ENCODE results near the gene MRPL49.

MRPL49 gene

DNA sequence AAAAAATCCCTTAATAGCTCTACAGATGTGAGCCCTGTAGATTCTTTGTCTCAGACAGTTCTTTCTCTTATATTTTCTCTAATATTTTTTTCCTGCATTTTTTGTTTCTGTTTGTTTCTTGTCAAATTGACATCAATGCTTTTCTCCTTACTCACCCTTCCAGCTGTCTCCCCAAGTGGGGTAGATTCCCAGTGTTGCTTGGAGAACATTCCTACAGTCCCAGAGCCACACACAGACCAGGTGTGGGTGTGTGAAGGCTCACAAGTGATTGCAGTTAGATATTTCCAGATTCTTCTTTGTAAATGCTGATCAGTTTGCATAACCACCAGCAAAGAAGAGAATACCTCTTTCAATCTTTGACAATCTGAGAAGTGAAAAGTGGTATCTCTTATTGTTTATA is 18.6 kb upstream of the MRPL49 start:
- no peak for DNase-seq

DNA sequence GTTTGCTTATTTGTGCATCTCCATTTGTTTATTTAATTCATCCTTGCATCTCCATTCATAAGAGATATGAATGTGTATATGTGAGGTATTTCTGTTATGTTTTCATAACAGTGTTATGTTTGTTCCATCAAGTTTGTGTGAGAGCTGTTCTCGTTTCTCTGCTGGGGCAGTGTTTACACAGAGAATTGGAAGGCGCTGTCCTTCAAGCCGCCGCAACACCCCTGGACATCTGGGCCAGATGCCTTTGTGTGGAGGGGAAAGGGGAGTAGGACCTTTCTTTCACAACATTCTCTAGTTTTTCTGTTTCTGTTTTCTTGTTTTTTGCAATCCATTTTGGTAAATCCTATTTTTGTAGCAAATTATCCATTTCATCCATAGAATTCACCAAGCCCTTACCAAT is 17.5 kb upstream of the MRPL49 start:
- no peak for DNase-seq

DNA sequence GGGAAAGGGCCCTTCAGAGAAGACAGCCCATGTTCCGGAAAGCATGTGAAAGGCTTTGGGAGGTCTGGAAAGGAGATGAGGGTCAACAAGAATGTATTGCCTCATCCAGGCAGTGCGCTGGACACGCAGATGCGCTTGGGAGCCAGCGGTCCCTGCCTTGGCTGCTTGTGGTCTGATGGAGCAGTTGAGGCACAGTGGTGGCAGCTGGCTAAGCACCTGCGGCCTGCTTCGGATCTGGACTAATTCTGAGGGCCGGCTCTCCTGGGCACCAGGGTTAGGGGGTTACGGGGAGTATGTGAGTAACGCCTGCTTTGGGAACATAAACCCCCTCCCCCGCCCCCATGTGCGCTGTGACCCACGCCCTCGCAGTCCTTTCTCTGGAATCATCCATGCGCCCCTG is 15.0 kb upstream of the MRPL49 start:
- DNase-seq: no peak

DNA sequence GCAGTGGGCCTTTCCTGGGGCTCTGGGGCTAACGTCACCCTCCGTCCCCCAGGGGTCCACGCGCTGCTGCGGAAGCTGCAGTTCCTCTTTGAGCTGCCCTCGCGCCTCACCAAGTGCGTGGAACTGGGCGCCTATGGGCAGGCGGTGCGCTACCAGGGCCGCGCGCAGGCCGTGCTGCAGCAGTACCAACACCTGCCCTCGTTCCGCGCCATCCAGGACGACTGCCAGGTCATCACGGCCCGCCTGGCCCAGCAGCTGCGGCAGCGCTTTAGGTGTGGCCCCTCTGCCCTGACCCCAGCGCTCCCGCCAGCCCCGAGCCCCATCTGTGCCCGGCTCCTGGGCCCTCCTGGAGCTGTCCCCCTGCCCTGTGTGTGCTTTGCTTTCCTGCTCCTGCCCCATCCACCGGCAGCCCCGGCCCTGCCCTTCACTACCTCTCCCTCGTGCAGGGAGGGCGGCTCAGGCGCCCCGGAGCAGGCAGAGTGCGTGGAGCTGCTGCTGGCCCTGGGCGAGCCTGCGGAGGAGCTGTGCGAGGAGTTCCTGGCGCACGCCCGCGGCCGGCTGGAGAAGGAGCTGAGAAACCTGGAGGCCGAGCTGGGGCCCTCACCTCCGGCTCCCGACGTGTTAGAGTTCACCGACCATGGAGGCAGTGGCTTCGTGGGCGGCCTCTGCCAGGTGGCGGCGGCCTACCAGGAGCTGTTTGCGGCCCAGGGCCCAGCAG is 14.2 kb upstream of the MRPL49 start:
- no peak for DNase-seq

DNA sequence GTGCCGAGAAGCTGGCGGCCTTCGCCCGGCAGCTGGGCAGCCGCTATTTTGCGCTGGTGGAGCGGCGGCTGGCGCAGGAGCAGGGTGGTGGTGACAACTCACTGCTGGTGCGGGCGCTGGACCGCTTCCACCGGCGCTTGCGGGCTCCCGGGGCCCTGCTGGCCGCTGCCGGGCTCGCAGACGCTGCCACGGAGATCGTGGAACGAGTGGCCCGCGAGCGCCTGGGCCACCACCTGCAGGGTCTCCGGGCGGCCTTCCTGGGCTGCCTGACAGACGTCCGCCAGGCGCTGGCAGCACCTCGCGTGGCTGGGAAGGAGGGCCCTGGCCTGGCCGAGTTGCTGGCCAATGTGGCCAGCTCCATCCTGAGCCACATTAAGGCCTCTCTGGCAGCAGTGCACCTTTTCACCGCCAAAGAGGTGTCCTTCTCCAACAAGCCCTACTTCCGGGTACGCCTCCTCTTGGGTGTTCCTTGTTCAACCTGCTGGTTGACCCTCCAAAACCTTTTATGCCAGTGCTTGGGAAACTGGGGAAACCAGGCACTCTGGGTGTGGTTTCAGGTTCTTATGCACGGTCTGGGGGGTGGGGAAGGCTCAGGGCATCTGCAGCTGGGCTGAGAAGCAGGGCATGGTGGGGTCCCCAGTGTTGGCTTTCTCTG is 13.5 kb upstream of the MRPL49 start:
- no peak for DNase-seq

DNA sequence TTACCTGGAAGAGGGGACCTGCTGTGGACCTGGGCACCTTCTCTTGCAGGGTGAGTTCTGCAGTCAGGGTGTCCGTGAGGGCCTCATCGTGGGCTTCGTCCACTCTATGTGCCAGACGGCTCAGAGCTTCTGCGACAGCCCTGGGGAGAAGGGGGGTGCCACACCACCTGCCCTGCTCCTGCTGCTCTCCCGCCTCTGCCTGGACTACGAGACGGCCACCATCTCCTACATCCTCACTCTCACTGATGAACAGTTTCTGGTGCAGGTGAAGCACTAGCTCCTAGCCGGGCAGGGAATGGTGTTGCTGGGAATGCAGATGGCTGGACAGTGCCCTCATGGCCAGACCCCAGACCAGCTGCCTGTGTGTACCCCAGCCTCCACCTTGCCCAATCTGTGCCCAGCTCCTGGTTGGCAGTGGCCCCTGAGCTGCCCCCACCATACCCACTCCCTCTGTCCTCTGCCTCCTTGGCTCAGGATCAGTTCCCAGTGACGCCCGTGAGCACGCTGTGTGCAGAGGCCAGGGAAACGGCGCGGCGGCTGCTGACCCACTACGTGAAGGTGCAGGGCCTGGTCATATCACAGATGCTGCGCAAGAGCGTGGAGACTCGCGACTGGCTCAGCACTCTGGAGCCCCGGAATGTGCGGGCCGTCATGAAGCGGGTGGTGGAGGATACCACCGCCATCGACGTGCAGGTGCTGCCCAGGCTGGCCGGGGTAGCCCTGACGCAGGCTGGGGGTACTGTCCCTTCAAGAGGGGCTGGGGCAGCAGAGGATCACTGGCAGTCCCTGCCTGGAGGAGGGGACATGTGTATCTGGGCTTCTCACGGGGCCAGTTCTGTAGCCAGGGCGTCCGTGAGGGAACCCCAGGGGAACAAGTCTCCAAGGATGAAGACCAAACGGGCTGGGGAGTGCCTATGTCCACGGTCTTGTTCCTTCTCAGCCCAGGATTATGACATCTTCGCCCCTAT is 12.6 kb upstream of the MRPL49 start:
- DNase-seq: no peak

DNA sequence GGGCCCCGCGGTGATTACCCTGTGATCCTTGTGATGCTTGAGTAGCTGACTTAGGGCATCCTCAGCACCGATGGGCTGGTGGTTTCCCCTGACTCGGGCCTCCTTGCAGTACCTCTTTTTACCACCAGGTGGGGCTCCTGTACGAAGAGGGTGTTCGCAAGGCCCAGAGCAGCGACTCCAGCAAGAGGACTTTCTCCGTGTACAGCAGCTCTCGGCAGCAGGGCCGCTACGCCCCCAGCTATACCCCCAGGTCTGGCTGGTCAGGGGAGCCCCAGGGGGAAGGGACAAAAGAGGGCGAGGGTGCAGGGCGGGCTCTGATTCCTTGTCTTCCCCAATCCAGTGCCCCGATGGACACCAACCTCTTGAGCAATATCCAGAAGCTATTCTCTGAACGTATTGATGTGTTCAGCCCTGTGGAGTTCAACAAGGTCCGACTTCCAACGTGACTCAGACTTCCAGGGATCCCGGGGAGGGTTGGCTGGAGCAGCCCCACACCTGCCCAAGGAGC is 11.7 kb upstream of the MRPL49 start:
- peak; percentile 82 to 89 for DNase-seq

DNA sequence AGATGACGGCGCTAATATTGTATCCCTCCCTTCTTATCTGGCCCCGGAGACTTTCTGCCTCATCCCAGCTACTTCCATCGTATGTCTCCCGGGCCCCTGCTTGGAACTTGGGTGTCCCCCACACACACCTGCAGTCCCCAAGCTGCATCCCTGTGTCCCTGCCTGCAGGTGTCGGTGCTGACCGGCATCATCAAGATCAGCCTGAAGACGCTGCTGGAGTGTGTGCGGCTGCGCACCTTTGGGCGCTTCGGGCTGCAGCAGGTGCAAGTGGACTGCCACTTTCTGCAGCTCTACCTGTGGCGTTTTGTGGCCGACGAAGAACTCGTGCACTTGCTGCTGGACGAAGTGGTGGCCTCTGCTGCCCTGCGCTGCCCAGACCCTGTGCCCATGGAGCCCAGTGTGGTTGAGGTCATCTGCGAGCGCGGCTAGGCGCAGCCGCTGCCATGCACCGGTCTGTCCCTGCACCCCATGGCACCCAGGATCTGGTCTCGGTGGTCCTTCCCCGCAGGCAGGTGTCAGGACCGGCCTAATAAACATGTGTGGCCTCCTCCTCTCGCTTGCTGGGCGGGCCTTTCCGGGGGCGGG is 10.9 kb upstream of the MRPL49 start:
- DNase-seq: no peak

DNA sequence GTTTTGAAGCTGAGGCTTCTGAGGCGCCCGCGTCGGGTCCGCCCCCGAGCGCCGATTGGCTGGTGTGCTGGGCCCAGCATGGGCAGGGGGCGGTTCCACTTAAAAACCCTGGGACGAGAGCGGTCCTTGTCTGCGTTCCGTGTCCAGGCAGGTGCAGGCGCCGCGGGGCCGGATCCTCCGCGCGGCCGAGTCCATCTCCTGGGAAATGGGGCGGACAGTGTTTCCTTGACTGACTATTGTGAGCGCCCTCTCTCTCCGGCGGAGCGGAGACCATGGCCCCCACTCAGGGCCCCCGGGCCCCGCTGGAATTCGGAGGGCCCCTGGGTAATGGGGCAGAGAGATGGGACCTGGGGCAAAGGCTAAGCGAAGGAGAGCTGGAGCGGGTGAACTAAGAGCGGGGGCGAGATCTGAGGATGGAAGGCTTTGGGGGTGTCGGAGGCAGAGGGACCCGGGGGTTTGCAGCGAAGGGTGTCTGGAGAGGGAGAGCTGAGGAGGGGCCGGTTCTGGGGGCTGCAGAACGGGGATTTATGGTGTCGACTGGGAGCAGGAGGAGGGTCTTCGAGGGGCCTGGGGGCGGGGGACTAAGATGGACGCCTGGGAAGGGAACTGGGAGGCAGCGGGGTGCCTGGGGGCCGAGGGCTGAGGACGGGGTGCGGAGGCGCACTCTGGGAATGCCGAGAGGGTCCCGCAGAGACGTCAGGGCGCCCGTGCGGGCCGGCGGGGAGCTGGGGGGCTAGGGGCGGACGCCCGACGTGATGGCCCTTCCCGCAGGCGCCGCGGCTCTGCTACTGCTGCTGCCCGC is 10.2 kb upstream of the MRPL49 start, which contains the start of gene TM7SF2:
Gene TM7SF2 (plus strand): TSS at position 129 of the 802 bp plus-strand sequence. CDS start 144 bp downstream, at position 273.
- peak; percentile 91 to 95 for DNase-seq

DNA sequence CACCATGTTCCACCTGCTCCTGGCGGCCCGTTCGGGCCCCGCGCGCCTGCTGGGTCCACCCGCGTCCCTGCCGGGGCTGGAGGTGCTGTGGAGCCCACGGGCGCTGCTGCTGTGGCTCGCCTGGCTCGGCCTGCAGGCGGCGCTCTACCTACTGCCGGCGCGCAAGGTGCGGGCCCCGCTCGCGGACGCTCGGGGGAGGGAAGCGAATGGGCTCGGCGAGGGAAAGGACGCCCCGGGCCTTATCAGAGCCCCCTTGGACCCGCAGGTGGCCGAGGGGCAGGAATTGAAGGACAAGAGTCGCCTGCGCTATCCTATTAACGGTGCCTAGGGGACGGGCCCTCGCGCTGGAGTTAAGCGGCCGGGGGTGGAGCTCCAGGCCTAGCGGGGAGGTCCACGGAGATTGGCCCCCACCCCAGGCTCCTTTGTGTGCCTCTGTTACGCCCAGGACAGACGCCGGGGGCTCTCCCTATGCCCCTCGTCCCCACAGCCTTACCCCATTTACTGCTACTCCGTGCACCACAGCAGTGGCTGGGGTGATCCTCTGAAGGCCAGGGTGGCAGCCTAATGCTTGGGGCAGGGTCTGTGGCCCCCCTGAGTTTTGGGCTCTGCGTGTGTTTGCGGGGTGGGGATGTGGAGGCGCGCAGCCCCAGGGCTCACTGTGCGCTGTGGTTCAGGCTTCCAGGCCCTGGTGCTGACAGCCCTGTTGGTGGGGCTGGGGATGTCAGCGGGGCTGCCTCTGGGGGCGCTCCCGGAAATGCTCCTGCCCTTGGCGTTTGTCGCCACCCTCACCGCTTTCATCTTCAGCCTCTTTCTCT is 9.4 kb upstream of the MRPL49 start:
- peak; percentile 53 to 67 for DNase-seq

DNA sequence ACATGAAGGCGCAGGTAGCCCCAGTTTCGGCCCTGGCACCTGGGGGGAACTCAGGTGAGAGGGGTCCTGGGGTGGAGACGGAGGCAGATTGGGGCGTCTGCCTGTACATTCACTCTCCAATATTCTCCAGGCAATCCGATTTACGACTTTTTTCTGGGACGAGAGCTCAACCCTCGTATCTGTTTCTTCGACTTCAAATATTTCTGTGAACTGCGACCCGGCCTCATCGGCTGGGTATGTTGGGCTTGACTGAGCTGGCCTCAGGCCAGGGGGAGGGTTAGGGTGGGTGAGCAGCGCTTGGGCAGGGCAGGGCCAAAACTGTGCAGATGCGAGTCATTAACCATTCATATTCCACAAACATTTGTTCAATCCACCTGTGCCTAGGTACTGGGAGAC is 8.8 kb upstream of the MRPL49 start:
- DNase-seq: no peak

DNA sequence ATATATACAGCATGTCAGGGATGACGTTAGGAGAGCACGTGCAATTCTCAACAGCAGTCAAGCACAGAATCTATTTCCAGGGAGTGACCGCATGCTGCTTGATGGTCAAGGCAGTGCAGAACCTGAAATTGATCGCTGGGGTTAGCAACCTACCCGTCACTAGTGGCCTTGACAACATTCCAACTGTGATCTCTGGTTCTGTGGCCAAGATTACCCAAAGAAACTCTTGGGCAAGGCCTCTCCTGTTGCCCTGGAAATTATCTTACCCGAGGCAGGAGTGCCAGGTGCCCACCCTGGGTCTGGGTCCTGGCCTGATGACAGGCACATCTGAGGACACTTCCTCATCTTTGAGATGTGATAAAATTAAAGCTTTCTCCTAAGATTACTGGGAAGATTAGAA is 8.3 kb upstream of the MRPL49 start:
- DNase-seq: no peak

DNA sequence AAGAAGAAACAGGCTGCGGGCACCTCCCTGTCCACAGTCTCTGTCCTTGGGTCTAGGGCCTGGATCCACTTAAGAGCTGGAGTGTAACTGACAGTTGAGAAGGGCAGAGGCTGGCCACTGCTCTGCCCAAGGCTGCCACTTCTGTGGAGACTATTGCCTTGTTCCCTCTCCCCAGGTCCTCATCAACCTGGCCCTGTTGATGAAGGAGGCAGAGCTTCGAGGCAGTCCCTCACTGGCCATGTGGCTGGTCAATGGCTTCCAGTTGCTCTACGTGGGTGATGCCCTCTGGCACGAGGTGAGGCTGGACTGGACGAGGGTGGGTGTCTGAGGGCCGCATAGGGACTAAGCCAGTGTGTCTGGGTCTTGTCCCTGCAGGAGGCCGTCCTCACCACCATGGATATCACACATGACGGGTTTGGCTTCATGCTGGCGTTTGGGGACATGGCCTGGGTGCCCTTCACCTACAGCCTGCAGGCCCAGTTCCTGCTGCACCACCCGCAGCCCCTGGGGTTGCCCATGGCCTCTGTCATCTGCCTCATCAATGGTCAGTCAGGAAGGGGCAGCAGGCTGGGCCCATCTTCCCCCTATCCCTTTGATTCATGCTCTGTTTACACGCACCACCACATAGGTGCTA is 7.5 kb upstream of the MRPL49 start:
- no peak for DNase-seq

DNA sequence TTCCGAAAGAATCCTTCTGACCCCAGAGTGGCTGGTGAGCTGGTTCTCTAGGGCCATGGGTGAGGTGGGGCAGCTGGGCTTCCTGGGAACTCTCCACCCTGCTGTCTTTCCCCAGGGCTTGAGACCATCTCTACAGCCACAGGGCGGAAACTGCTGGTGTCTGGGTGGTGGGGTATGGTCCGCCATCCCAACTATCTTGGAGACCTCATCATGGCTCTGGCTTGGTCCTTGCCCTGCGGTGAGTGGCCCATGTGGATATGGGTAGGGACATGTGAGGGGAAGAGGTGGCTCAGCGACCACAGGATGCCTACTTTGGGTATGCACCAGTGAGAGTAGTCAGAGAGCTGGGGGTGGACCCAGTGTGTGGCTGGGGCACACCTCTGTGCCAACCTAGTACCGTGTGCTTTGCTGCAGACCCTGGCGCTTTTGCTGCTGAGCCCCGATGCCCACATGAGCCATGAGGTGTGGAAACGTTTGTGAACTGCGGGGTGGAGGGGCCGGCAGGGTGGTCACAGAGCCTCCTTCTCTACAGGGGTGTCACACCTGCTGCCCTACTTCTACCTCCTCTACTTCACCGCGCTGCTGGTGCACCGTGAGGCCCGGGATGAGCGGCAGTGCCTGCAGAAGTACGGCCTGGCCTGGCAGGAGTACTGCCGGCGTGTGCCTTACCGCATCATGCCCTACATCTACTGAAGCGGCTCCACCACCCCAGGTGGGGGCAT is 6.6 kb upstream of the MRPL49 start:
- DNase-seq: no peak

DNA sequence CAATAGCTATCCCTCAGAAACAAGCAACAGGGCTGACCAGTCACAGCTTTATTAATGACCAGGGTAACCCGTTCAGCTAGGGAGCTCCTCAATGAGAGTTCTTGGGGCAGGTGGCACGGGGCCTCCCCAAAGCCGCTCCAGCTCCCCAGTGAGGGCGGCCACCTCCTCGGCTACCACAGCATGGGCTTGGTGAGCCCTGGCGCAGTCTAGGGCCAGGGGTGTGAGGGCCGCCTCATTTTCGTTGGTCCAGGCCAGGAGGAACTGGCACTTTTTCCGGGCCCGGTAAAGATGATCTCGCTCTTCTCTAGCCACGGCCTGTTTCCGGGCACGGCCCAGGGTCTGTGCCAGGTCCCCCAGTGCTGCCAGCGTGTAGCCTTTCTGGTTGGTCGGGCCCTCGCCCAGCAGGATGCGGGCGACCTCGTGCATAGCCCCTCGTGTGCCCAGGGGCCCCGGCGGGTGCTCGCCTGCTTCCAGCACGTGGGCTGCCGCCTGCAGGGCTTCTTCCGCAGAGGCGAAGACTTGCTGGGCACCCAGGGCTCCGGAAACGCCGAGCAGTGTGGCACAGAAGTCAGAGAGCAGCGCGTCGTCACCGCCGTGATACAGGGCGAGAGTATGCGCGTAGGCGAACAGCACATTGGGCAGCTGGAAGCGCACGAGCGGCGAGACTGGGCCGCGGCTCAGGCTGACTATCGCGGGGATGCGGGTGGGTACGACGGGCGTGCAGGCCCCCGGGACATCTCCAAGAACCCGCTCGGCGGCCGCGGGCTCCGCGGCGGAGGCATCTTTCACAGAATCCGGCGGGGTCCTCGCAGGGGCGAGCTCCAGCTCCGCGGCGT is 5.5 kb upstream of the MRPL49 start:
- peak; percentile 43 to 69 for DNase-seq

DNA sequence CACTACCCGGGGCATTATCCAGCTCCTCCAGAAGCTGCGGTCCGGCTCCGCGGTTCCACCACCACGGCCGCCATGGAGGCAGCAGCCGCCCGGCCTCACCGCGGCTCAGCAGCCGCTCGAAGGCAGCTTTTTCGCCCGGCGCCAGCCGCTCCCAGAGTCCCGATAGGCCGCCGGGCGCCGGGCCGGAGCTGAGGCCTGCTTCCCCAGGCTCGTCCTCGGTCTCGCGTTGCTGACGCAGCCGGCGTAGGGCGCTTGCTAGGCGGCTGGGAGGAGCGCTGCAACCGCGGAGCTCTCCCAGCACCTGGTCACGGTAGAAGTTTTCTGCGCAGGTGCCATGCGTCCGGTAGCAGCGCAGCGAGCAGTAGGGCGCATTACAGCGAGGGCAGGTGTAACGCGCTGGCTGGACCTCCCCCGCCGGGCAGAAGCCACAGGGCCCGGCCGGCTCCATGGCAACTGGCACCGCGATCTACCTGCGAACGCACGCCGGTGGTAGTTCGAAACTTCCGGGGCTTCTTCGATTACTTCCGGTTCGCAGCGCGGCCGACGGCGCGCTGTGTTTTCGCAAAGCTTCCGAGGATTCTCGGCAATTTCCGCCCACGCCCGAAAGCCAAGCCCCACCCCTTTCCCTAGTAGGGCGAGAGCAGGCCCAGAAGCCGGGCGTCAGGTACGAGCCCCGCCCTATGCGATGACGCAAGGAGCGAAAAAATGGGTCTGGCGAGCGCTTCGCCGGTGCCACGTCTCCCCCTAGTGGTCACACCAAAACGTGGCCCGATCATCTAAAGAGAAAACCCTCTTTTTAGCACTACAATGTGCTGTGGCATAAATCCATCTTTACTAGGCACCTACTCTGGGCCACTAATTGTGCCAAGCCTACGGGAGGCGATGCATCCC is 4.7 kb upstream of the MRPL49 start, which contains the start of gene ZNHIT2:
Gene ZNHIT2 (minus strand): TSS at position 496 of the 891 bp plus-strand sequence. CDS start 48 bp downstream, at position 448.
- peak; percentile 100 for DNase-seq

DNA sequence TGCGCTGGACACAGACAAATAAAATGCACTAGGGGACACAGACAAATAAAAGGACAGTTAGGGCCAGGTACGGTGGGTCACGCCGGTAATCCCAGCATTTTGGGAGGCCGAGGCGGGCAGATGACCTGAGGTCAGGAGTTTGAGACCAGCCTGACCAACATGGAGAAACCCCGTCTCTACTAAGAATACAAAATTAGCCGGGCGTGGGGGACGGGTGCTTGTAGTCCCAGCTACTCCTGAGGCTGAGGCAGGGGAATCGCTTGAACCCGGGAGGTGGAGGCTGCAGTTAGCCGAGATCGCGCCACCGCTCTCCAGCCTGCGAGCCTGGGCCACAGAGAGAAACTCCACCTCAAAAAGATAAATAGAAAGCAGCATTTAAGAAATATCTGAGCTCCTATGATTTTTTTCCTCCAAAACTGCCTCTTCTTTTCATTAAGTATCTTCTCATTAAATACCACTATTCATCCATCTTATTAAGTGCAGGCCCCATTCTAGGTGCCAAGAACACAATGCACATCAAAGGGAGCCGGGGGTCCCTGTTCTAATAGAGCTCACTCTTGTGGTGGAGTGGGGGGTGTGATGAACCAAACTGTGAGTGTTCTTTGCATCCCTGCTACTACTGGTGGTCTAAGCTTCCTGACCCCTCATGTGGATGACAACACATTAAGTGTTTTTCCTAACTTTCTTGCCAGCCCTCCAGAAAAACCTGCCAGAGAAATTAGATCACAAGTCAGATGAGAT is 3.9 kb upstream of the MRPL49 start:
- no peak for DNase-seq

Measured in inflammatory macrophage (primary cell).